Lung (tissue), 12 donors: ENCODE results near the gene NT5DC3. TPM values are rescaled to one million over a fixed set of nuclear protein-coding genes. Genes with fewer than 3 reads are reported as not detected.

ENCODE experiments used
- ATAC-seq: fragments of 200-7000 bp; cut with Tn5 transposase; one replicate; pipeline ENCODE4 v1.9.1; 2020; ENCODE audit warnings: moderate number of reproducible peaks; ENCODE audit not compliant: insufficient read depth, low FRiP score
- DNase-seq, 3 donors: peaks; one replicate each; pipeline ENCODE4 v3.0.0-alpha.2; 2013 to 2017
- H3K27ac ChIP-seq, 2 donors: one replicate each; pipeline ENCODE4 v1.5.1; 2013; ENCODE audit warnings: mild to moderate bottlenecking in 2 of 2, moderate library complexity in 2 of 2, control low read depth in 1 of 2, inconsistent platforms in 1 of 2, low read depth in 1 of 2, low read length in 1 of 2
- H3K27me3 ChIP-seq, 3 donors: one replicate each; pipeline ENCODE4 v1.5.1; 2013; ENCODE audit warnings: low read length in 2 of 3; ENCODE audit not compliant: control insufficient read depth in 3 of 3, insufficient read depth in 3 of 3
- H3K36me3 ChIP-seq, 4 donors: one replicate each; pipeline ENCODE4 v1.5.1; 2013; ENCODE audit warnings: low read length in 4 of 4, mild to moderate bottlenecking in 1 of 4, moderate library complexity in 1 of 4; ENCODE audit not compliant: control insufficient read depth in 4 of 4, insufficient read depth in 4 of 4
- H3K4me1 ChIP-seq, 5 donors: one replicate each; pipeline ENCODE4 v1.5.1; 2013; ENCODE audit warnings: low read length in 5 of 5, mild to moderate bottlenecking in 2 of 5, moderate library complexity in 1 of 5; ENCODE audit not compliant: control insufficient read depth in 5 of 5, insufficient read depth in 5 of 5
- H3K4me3 ChIP-seq: one replicate; pipeline ENCODE4 v1.5.1; 2013; ENCODE audit warnings: mild to moderate bottlenecking, control low read depth, moderate library complexity
- H3K9ac ChIP-seq, 2 donors: one replicate each; pipeline ENCODE4 v1.5.1; 2013; ENCODE audit warnings: low read length in 2 of 2, control low read depth in 1 of 2; ENCODE audit not compliant: insufficient read depth in 1 of 2
- H3K9me3 ChIP-seq, 4 donors: one replicate each; pipeline ENCODE4 v1.5.1; 2013; ENCODE audit warnings: low read length in 3 of 4, mild to moderate bottlenecking in 1 of 4, moderate library complexity in 1 of 4; ENCODE audit not compliant: control insufficient read depth in 4 of 4, insufficient read depth in 3 of 4
- CTCF ChIP-seq: IDR thresholded peaks from 2 replicates; pipeline ENCODE4 v1.5.1; 2012; ENCODE audit warnings: mild to moderate bottlenecking; ENCODE audit errors: control extremely low read depth, extremely low read depth
- WGBS, 2 donors: extraction: QIAGEN DNeasy Blood & Tissue Kit; methylation state at CpG; one replicate each; pipeline ENCODE4 v1.1.7; 2013; 5-methylcytosine and 5-hydroxymethylcytosine counted together
- polyA plus RNA-seq, 2 donors: library from polyadenylated mRNA; stranded (reverse); fragments of 200-250 nt; gene quantifications; one replicate each; pipeline ENCODE4 v1.2.1, GENCODE V29; 2013
- total RNA-seq, 2 donors: library from RNA; depleted of rRNA in 1 of 2; stranded (reverse); fragments of >200 nt in 1 of 2; gene quantifications; one replicate each; pipeline ENCODE4 v1.2.1, GENCODE V29; 2014 to 2021
- donor health status: control.
- donor health status: control.
- donor health status: Bipolar disorder and iron deficiency.
- donor health status: healthy.
- donor health status: DM: yes; HTN: yes; CAD: no.

NT5DC3 gene
- total and polyA plus RNA-seq, 4 donors, result 0.93 to 12.3 (median 3.6) TPM

GRCh38 chr12:103881261-103881660 is 40.2 kb upstream of the NT5DC3 start:
- WGBS, 2 donors, result 51 to 61% methylated on average over 2 of the region's 2 CpGs
- Histone ChIP-seq H3K27ac (no peak overlapping the region), H3K4me3 (no peak overlapping the region), H3K27me3 (no peaks in the 10 kb centered on the region), H3K9me3 (no peaks in the 10 kb centered on the region), H3K4me1 (no peaks in the 10 kb centered on the region), H3K9ac (no peak overlapping the region), H3K36me3 (no peaks in the 10 kb centered on the region)
- no peak for DNase-seq
- no peak for TF ChIP-seq CTCF
- ATAC-seq, result no peak

- WGBS, 2 donors, result 24 to 43% methylated on average over 8 of the region's 8 CpGs
- Histone ChIP-seq H3K27me3 (no peaks in the 10 kb centered on the region), H3K27ac (no peak overlapping the region), H3K36me3 (no peaks in the 10 kb centered on the region), H3K4me1 (no peaks in the 10 kb centered on the region), H3K9me3 (no peaks in the 10 kb centered on the region), H3K4me3 (no peak overlapping the region), H3K9ac (no peak overlapping the region)
- DNase-seq (no peak), ATAC-seq (no peak)
- TF ChIP-seq CTCF, result no peak
Measured at GRCh38 chr12:103880299-103881142, 39.5 kb upstream of the NT5DC3 start.

- H3K27ac ChIP-seq, result no peak overlapping the region
- DNase-seq (no peak), ATAC-seq (no peak)
- H3K4me3 ChIP-seq, result no peak overlapping the region
- H3K36me3 ChIP-seq, result no peaks in the 10 kb centered on the region
- no peak overlapping the region for H3K9ac ChIP-seq
- no peaks in the 10 kb centered on the region for H3K9me3 ChIP-seq
- 48 to 74% methylated on average over 2 of the region's 2 CpGs for WGBS, 2 donors
- no peaks in the 10 kb centered on the region for H3K27me3 ChIP-seq
- TF ChIP-seq CTCF, result no peak
- no peaks in the 10 kb centered on the region for H3K4me1 ChIP-seq
Measured at GRCh38 chr12:103879878-103880277, 38.8 kb upstream of the NT5DC3 start.
